ENCODE measurements around the gene CNTRL. TPM values are rescaled to one million over a fixed set of nuclear protein-coding genes. Genes with fewer than 3 reads are reported as not detected.
"Not testable (repeated sequence)": the region's sequence is repeated elsewhere in the genome, so short reads cannot be mapped to it uniquely, and the experiment has no call there.

CNTRL gene
- total and polyA plus RNA-seq, 7 donors, result 2.5 to 14.6 (median 11.9) TPM

DNA sequence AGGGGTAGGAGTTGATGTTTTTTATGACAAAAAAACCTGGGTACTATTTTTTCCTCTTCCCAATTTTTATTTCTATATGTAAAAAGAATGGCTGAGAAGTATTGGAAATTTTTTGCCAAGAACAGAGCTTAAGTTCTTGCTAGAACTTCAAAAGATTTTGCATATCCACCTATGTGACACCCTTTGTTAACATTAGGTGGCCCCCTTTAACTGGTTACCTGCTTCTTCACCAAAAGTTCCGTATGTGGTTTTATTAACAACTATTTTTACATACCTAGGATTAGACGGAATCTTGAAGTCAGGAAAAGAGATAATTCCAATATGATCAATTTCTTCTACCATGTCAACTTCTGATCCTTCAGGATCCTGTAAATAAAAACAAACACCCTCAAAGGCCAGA, 40.2 kb upstream of the CNTRL start:
- intact Hi-C loops (cut with DNase I), result no loop called here
- Histone ChIP-seq H3K27ac (no peak overlapping the region), H3K36me3 (peaks cover 0 to 18% (median 0%) of the 10 kb centered on the region in 4 donors), H3K9me3 (no peaks in the 10 kb centered on the region), H3K4me3 (no peak overlapping the region), H3K4me1 (no peaks in the 10 kb centered on the region), H3K27me3 (no peaks in the 10 kb centered on the region)
- TF ChIP-seq POLR2A (IDR thresholded peaks at IDR 0.05) (no peak), EP300 (IDR thresholded peaks at IDR 0.05) (no peak), POLR2AphosphoS5 (IDR thresholded peaks at IDR 0.05) (no peak)
- TF ChIP-seq, protein P1, sequence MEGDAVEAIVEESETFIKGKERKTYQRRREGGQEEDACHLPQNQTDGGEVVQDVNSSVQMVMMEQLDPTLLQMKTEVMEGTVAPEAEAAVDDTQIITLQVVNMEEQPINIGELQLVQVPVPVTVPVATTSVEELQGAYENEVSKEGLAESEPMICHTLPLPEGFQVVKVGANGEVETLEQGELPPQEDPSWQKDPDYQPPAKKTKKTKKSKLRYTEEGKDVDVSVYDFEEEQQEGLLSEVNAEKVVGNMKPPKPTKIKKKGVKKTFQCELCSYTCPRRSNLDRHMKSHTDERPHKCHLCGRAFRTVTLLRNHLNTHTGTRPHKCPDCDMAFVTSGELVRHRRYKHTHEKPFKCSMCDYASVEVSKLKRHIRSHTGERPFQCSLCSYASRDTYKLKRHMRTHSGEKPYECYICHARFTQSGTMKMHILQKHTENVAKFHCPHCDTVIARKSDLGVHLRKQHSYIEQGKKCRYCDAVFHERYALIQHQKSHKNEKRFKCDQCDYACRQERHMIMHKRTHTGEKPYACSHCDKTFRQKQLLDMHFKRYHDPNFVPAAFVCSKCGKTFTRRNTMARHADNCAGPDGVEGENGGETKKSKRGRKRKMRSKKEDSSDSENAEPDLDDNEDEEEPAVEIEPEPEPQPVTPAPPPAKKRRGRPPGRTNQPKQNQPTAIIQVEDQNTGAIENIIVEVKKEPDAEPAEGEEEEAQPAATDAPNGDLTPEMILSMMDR (IDR thresholded peaks at IDR 0.05), result no peak
- 94 to 96% methylated on average over 2 of the region's 2 CpGs for WGBS, 2 donors
- DNase-seq, result no peak

DNA sequence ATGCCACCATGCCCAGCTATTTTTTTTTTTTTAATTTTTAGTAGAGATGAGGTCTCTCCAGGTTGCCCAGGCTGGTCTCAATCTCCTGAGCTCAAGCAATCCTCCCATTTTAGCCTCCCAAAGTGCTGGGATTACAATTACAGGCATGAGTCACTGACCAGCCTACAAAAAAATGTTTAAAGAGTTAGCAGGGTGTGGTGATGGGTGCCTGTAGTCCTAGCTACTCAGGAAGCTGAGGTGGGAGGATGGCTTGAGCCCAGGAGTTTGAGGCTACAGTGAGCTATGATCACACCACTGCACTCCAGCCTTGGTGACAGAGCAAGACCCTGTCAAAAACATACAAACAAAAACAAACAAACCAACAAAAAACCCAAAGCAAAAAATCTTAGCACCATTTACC, 39.0 kb upstream of the CNTRL start:
- H3K4me1 ChIP-seq; intact Hi-C loops (cut with DNase I); H3K27ac ChIP-seq; H3K4me3 ChIP-seq; H3K27me3 ChIP-seq; H3K9me3 ChIP-seq; DNase-seq: not testable (repeated sequence)
- H3K36me3 ChIP-seq, result peaks cover 0 to 18% (median 0%) of the 10 kb centered on the region in 4 donors

DNA sequence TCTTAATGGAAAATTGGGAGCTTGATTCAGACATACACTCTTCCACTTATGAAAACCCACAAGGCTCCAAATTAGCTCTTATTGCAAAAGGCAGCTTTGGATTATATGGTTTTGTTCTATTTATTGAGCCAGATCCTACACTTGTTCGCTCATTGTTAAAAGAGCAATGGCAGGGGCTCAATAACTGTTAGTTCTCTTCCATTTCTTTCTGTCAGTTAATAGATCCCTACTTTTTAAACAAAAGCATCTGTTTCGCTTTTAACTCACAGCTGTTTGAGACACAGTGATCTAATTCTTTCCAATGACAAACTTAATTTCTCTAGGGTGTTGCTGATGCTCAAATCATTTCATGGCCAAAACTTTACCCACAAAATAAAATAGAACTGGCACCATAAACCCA, 36.4 kb upstream of the CNTRL start:
- no peaks in the 10 kb centered on the region for H3K27me3 ChIP-seq
- TF ChIP-seq EP300 (IDR thresholded peaks at IDR 0.05), result no peak
- TF ChIP-seq POLR2AphosphoS5 (IDR thresholded peaks at IDR 0.05), result no peak
- TF ChIP-seq, protein P1 (IDR thresholded peaks at IDR 0.05), result no peak
- TF ChIP-seq POLR2A (IDR thresholded peaks at IDR 0.05), result no peak
- H3K4me3 ChIP-seq, result no peak overlapping the region
- no peaks in the 10 kb centered on the region for H3K4me1 ChIP-seq
- whole genome bisulfite sequencing, 2 donors, result 83 to 89% methylated on average over 2 of the region's 2 CpGs
- no peak for DNase-seq
- intact Hi-C loops (cut with DNase I), result no loop called here
- peaks cover 0 to 8% (median 0%) of the 10 kb centered on the region in 4 donors for H3K36me3 ChIP-seq
- no peaks in the 10 kb centered on the region for H3K9me3 ChIP-seq
- no peak overlapping the region for H3K27ac ChIP-seq

DNA sequence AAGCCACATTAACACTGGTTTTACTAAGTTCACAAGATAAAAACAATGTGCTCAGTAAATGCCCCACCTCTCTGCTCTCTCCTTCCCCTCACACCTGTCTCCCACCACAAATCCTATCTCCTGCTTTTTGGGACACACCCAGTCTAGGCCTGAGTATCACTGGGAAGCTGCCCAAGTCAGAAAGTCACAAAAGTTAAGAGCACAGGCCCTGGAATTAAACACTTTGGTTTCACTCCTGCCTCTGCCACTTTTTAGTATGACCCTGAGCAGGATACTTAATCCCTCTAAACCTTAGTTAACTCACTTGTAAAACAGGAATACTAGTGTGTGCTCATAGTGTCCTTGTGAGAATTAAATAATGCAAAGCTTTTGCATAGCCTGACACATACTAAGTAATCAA, 36.0 kb upstream of the CNTRL start:
- Histone ChIP-seq H3K4me3 (no peak overlapping the region), H3K27me3 (no peaks in the 10 kb centered on the region), H3K27ac (no peak overlapping the region), H3K4me1 (no peaks in the 10 kb centered on the region), H3K36me3 (peaks cover 0 to 7% (median 0%) of the 10 kb centered on the region in 4 donors), H3K9me3 (no peaks in the 10 kb centered on the region)
- no peak for TF ChIP-seq POLR2AphosphoS5 (IDR thresholded peaks at IDR 0.05)
- TF ChIP-seq POLR2A (IDR thresholded peaks at IDR 0.05), result no peak
- TF ChIP-seq, protein P1 (IDR thresholded peaks at IDR 0.05), result no peak
- TF ChIP-seq EP300 (IDR thresholded peaks at IDR 0.05), result no peak
- intact Hi-C loops (cut with DNase I), result no loop called here
- no peak for DNase-seq

DNA sequence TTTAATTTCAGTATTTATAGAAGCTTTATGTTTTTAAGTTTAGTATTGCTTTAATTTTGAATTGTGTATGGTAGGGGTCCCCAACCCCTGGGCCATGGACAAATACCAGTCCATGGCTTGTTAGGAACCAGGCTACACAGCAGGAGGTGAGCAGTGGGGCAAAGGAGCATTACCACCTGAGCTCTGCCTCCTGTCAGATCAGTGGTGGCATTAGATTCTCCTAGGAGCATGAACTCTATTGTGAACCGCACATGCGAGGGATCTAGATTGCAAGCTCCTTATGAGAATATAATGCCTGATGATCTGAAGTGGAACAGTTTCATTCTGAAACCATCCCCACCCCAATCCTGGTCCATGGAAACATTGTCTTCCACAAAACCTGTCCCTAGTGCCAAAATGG, 26.6 kb upstream of the CNTRL start:
- Histone ChIP-seq H3K27ac (no peak overlapping the region), H3K27me3 (no peaks in the 10 kb centered on the region), H3K4me1 (no peaks in the 10 kb centered on the region), H3K4me3 (no peak overlapping the region), H3K9me3 (no peaks in the 10 kb centered on the region), H3K36me3 (no peaks in the 10 kb centered on the region)
- DNase-seq, result no peak
- intact Hi-C loops (cut with DNase I), result no loop called here
- TF ChIP-seq, protein P1 (IDR thresholded peaks at IDR 0.05), result no peak
- no peak for TF ChIP-seq POLR2A (IDR thresholded peaks at IDR 0.05)
- no peak for TF ChIP-seq EP300 (IDR thresholded peaks at IDR 0.05)
- no peak for TF ChIP-seq POLR2AphosphoS5 (IDR thresholded peaks at IDR 0.05)
- WGBS, 2 donors, result 95 to 99% methylated on average over 2 of the region's 2 CpGs
